A549 (cell line): Measurements from ENCODE around the gene PDSS2. TPM values are rescaled to one million over a fixed set of nuclear protein-coding genes. Genes with fewer than 3 reads are reported as not detected.
A peak's percentile ranks its signal among the peaks of the same experiment; 100 is the strongest.

Experiments
- ATAC-seq, 2 experiments: fragments of 200-7000 bp in 1 of 2; fragments of >200 bp in 1 of 2; cut with Nextera tagmentation in 1 of 2; cut with Tn5 transposase in 1 of 2; 3 replicates each; pipeline versions ENCODE4 v1.8.0 to v1.9.1; 2018 to 2020; ENCODE audit warnings: mild to moderate bottlenecking in 1 of 2, moderate library complexity in 1 of 2
- CTCF ChIA-PET: fragments of 300-600 bp; sonication (Branson Sonifier 250); formaldehyde crosslinking; extraction: SDS; loops from one replicate; lab custom pipeline; 2021; ENCODE audit warnings: antibody characterized with exemption, inconsistent platforms; lab: Yijun Ruan, JAX
- POLR2A ChIA-PET: fragments of 350-600 bp; formaldehyde crosslinking; extraction: SDS; loops from one replicate; lab custom pipeline; 2021; ENCODE audit warnings: antibody characterized with exemption, inconsistent platforms; lab: Yijun Ruan, JAX
- DNase-seq, 2 experiments: peaks; one replicate each; pipeline versions ENCODE4 v3.0.0 to v3.0.0-alpha.2; 2011 to 2016; ENCODE audit warnings: low read depth in 1 of 2, low spot score in 1 of 2
- FAIRE-seq: peaks from 2 replicates; lab custom pipeline; 2011; peaks lifted over from hg19 to GRCh38; lab: Jason Lieb, UNC
- H3K27ac ChIP-seq, 2 experiments: fragments of >200 bp; sonication (Bioruptor Twin); formaldehyde crosslinking; 3 replicates each; pipeline ENCODE4 v1.5.1; 2016 to 2017
- H3K4me1 ChIP-seq: fragments of >200 bp; sonication (Bioruptor Twin); formaldehyde crosslinking; 3 replicates; pipeline ENCODE4 v1.6.1; 2016
- H3K4me2 ChIP-seq: fragments of >200 bp; sonication (Bioruptor Twin); formaldehyde crosslinking; 3 replicates; pipeline ENCODE4 v1.6.1; 2016
- H3K4me3 ChIP-seq: fragments of >200 bp; sonication (Bioruptor Twin); formaldehyde crosslinking; 3 replicates; pipeline ENCODE4 v1.5.1; 2016
- H3K9me3 ChIP-seq: fragments of >200 bp; sonication (Bioruptor Twin); formaldehyde crosslinking; 3 replicates; pipeline ENCODE4 v1.6.1; 2016
- BHLHE40 ChIP-seq: IDR thresholded peaks from 2 replicates; pipeline ENCODE4 v1.6.1; 2012; ENCODE audit warnings: low read depth, low read length, inconsistent platforms
- CBX8 ChIP-seq: fragments of 200-600 bp; sonication (generic); IDR thresholded peaks from 2 replicates; pipeline ENCODE4 v1.6.1; 2016
- CHD2 ChIP-seq: fragments of 150-350 bp; IDR thresholded peaks from 2 replicates; pipeline ENCODE4 v1.6.1; 2014; ENCODE audit warnings: low read length; ENCODE audit not compliant: partially characterized antibody
- CHD4 ChIP-seq: fragments of 200-600 bp; sonication (generic); IDR thresholded peaks from 2 replicates; pipeline ENCODE4 v1.6.1; 2016; ENCODE audit warnings: antibody characterized with exemption, mild to moderate bottlenecking, borderline replicate concordance
- FOSL2 ChIP-seq, 2 experiments: fragments of 450-650 bp in 1 of 2; fragments of >200 bp in 1 of 2; sonication (Bioruptor Twin) in 1 of 2; formaldehyde crosslinking; IDR thresholded peaks; 2 replicates each; pipeline versions ENCODE4 v1.5.0 to v1.6.1; 2016 to 2020; ENCODE audit warnings: mild to moderate bottlenecking in 1 of 2, moderate library complexity in 1 of 2
- GATA3 ChIP-seq: IDR thresholded peaks from 2 replicates; pipeline ENCODE4 v1.6.1; 2012; ENCODE audit warnings: borderline replicate concordance
- HOXA7 ChIP-seq: fragments of 250-450 bp; sonication (Bioruptor Pico); IDR thresholded peaks from 2 replicates; pipeline ENCODE4 v1.5.0; 2020; ENCODE audit warnings: mild to moderate bottlenecking, moderate library complexity
- JUN ChIP-seq, 2 experiments: fragments of >200 bp; sonication (Bioruptor Twin); formaldehyde crosslinking; IDR thresholded peaks; 2 replicates in 1 of 2; 3 replicates in 1 of 2; pipeline ENCODE4 v1.6.1; 2016 to 2017
- JUNB ChIP-seq: fragments of >200 bp; sonication (Bioruptor Twin); formaldehyde crosslinking; IDR thresholded peaks from 2 replicates; pipeline ENCODE4 v1.6.1; 2016
- KDM1A ChIP-seq: fragments of 200-600 bp; sonication (generic); IDR thresholded peaks from 2 replicates; pipeline ENCODE4 v1.6.1; 2016; ENCODE audit warnings: low read depth, mild to moderate bottlenecking
- KDM5A ChIP-seq: fragments of 200-600 bp; sonication (generic); IDR thresholded peaks from 2 replicates; pipeline ENCODE4 v1.6.1; 2016; ENCODE audit warnings: antibody characterized with exemption, mild to moderate bottlenecking
- MAZ ChIP-seq: fragments of 150-350 bp; IDR thresholded peaks from 2 replicates; pipeline ENCODE4 v1.6.1; 2014; ENCODE audit warnings: antibody characterized with exemption, low read depth, low read length, borderline replicate concordance
- NFE2L2 ChIP-seq: fragments of 150-350 bp; conservative IDR thresholded peaks from 2 replicates; pipeline ENCODE4 v1.6.1; 2014; ENCODE audit warnings: low read length
- NR3C1 ChIP-seq: fragments of >200 bp; sonication (Bioruptor Twin); formaldehyde crosslinking; IDR thresholded peaks from 3 replicates; pipeline ENCODE4 v1.6.1; 2017
- RFX5 ChIP-seq: fragments of 450-650 bp; IDR thresholded peaks from 2 replicates; pipeline ENCODE4 v1.7.1; 2014; ENCODE audit warnings: antibody characterized with exemption, mild to moderate bottlenecking, moderate library complexity
- TP53 ChIP-seq: fragments of 250-450 bp; sonication (Bioruptor Pico); IDR thresholded peaks from 2 replicates; pipeline ENCODE4 v1.5.0; 2021; ENCODE audit warnings: mild to moderate bottlenecking, moderate library complexity
- ZNF302 ChIP-seq: fragments of 250-450 bp; sonication (Bioruptor Pico); IDR thresholded peaks from 2 replicates; pipeline ENCODE4 v1.9.0; 2021; ENCODE audit warnings: inconsistent platforms, mild to moderate bottlenecking, moderate library complexity
- ZSCAN20 ChIP-seq: fragments of 250-450 bp; sonication (Bioruptor Pico); IDR thresholded peaks from 2 replicates; pipeline ENCODE4 v1.8.0; 2022; ENCODE audit warnings: mild to moderate bottlenecking, moderate library complexity
- WGBS: methylation state at CpG from one replicate; pipeline ENCODE4 v1.1.6; 2017; ENCODE audit errors: missing lambda C conversion rate; 5-methylcytosine and 5-hydroxymethylcytosine counted together
- polyA plus RNA-seq, 4 experiments: library from polyadenylated mRNA; depleted of rRNA in 3 of 4; stranded (reverse); fragments of >200 nt; fragmentation: RNase III in 1 of 4; extraction: RNeasy Plus Mini Kit Qiagen cat#74134 plus additional on column Dnase treatment in 1 of 4; gene quantifications; 2 replicates in 3 of 4; 3 replicates in 1 of 4; pipeline ENCODE4 v1.2.3, GENCODE V29; 2011 to 2017
- TF ChIP-seq, protein P1 (sequence below): fragments of 250-450 bp; sonication (Bioruptor Pico); IDR thresholded peaks from 2 replicates; pipeline ENCODE4 v1.5.0; 2020; ENCODE audit warnings: low read depth, mild to moderate bottlenecking, moderate library complexity
- TF ChIP-seq, protein P2 (sequence below): IDR thresholded peaks from 2 replicates; pipeline ENCODE4 v1.6.1; 2012
- TF ChIP-seq, protein P3 (sequence below): fragments of 250-450 bp; sonication (Bioruptor Pico); IDR thresholded peaks from 2 replicates; pipeline ENCODE4 v1.5.0; 2021; ENCODE audit warnings: mild to moderate bottlenecking, moderate library complexity, borderline replicate concordance
- TF ChIP-seq, protein P4 (sequence below): IDR thresholded peaks from 2 replicates; pipeline ENCODE4 v1.6.1; 2012; ENCODE audit warnings: low read depth, borderline replicate concordance
- TF ChIP-seq, protein P5 (sequence below): fragments of 200-600 bp; sonication (generic); IDR thresholded peaks from 2 replicates; pipeline ENCODE4 v1.6.1; 2016; ENCODE audit warnings: antibody characterized with exemption, mild to moderate bottlenecking, moderate library complexity

Gene PDSS2
- polyA plus RNA-seq, 2 of the 4 experiments (the other 2 are of a cell fraction), result 7.2 to 17.3 TPM

DNA sequence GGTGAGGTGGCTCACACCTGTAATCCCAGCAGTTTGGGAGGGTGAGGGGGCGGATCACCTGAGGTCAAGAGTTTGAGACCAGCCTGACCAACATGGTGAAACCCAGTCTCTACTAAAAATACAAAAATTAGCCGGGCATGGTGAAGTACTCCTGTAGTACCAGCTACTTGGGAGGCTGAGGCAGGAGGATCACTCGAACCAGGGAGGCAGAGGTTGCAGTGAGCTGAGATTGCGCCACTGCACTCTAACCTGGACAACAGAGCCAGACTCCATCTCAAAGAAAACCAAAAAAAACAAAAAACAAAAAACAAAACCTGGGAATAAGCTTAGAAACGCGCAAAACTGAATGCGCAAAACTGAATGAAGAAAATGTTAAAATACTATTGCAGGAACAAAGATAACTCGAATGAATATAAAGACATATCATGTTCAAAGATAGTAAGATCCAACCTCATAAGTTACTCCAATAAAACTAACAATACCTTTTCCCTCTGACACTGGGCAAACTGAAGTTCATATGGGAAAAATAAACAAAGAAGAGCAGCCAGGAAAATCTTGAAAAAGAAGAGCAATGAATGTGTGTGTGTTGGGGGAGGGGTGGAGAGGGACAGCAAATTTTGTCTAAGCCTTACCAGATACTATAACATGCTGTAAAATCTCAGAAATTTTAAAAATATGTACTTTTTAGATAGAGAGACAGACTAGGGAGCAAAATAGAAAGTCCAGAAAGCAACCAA is 243.0 kb downstream of the PDSS2 start:
- 86% methylated on average over 8 of the region's 8 CpGs for WGBS
- Histone ChIP-seq H3K4me2 (0 out of 3 replicates have a peak overlapping the region, but pooled peaks have one; percentile 19), H3K4me3 (no peak overlapping the region), H3K9me3 (no peaks in the 10 kb centered on the region), H3K4me1 (peaks cover 16% of the 10 kb centered on the region; the same call in 2 of the 3 replicates), H3K27ac (no peak overlapping the region)
- peak in 1 of 2 experiments; percentile 4 for DNase-seq
- ChIA-PET POLR2A (no interaction called here), CTCF (no interaction called here)
- no peak for FAIRE-seq
- no peak for TF ChIP-seq KDM5A
- TF ChIP-seq ZSCAN20 (CRISPR knock-in tag), result no peak
- TF ChIP-seq, protein P1, sequence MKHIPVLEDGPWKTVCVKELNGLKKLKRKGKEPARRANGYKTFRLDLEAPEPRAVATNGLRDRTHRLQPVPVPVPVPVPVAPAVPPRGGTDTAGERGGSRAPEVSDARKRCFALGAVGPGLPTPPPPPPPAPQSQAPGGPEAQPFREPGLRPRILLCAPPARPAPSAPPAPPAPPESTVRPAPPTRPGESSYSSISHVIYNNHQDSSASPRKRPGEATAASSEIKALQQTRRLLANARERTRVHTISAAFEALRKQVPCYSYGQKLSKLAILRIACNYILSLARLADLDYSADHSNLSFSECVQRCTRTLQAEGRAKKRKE (CRISPR knock-in tag), result no peak
- TF ChIP-seq, protein P2, sequence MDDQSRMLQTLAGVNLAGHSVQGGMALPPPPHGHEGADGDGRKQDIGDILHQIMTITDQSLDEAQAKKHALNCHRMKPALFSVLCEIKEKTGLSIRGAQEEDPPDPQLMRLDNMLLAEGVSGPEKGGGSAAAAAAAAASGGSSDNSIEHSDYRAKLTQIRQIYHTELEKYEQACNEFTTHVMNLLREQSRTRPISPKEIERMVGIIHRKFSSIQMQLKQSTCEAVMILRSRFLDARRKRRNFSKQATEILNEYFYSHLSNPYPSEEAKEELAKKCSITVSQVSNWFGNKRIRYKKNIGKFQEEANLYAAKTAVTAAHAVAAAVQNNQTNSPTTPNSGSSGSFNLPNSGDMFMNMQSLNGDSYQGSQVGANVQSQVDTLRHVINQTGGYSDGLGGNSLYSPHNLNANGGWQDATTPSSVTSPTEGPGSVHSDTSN, result no peak
- TF ChIP-seq, protein P3, sequence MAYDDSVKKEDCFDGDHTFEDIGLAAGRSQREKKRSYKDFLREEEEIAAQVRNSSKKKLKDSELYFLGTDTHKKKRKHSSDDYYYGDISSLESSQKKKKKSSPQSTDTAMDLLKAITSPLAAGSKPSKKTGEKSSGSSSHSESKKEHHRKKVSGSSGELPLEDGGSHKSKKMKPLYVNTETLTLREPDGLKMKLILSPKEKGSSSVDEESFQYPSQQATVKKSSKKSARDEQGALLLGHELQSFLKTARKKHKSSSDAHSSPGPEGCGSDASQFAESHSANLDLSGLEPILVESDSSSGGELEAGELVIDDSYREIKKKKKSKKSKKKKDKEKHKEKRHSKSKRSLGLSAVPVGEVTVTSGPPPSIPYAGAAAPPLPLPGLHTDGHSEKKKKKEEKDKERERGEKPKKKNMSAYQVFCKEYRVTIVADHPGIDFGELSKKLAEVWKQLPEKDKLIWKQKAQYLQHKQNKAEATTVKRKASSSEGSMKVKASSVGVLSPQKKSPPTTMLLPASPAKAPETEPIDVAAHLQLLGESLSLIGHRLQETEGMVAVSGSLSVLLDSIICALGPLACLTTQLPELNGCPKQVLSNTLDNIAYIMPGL (CRISPR knock-in tag), result no peak
- no peak for TF ChIP-seq MAZ
- TF ChIP-seq GATA3, result no peak
- no peak for TF ChIP-seq NFE2L2
- no peak for TF ChIP-seq NR3C1
- TF ChIP-seq RFX5, result no peak
- ATAC-seq, result no peak

DNA sequence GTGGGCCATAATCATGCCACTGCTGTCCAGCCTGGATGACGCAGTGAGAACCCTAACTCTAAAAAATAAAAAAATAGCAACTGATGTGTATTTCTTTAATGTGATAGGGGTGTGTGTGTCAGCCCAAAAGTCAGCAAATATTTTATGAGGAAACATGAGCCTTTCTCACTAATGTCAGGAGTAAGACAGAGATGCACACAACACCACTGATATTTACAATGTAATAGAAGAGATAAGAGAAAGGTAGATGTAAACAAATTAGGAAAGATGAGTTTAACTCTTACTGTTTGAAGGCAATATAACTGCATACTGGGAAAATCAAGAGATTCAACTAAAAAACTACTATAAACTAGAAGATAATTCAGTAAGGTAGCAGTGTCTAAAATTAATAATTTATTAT is 244.0 kb downstream of the PDSS2 start:
- DNase-seq (no peak), ATAC-seq (no peak), FAIRE-seq (no peak)
- POLR2A ChIA-PET, result no interaction called here
- no peak for TF ChIP-seq CBX8
- TF ChIP-seq, protein P4, sequence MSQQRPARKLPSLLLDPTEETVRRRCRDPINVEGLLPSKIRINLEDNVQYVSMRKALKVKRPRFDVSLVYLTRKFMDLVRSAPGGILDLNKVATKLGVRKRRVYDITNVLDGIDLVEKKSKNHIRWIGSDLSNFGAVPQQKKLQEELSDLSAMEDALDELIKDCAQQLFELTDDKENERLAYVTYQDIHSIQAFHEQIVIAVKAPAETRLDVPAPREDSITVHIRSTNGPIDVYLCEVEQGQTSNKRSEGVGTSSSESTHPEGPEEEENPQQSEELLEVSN, result no peak
- no peak for TF ChIP-seq ZNF302 (CRISPR knock-in tag)
- no peak for TF ChIP-seq ZSCAN20 (CRISPR knock-in tag)
- no peak for TF ChIP-seq JUNB
- no peak for TF ChIP-seq KDM1A
- no peak for TF ChIP-seq BHLHE40
- TF ChIP-seq, protein P1 (CRISPR knock-in tag), result no peak
- no peak for TF ChIP-seq CHD2
- CTCF ChIA-PET, result no interaction called here
- Histone ChIP-seq H3K4me3 (no peak overlapping the region), H3K4me1 (peaks cover 16% of the 10 kb centered on the region; the same call in 2 of the 3 replicates), H3K27ac (no peak overlapping the region), H3K9me3 (no peaks in the 10 kb centered on the region), H3K4me2 (no peak overlapping the region)
- WGBS, result 93% methylated on average over 1 of the region's 1 CpG

DNA sequence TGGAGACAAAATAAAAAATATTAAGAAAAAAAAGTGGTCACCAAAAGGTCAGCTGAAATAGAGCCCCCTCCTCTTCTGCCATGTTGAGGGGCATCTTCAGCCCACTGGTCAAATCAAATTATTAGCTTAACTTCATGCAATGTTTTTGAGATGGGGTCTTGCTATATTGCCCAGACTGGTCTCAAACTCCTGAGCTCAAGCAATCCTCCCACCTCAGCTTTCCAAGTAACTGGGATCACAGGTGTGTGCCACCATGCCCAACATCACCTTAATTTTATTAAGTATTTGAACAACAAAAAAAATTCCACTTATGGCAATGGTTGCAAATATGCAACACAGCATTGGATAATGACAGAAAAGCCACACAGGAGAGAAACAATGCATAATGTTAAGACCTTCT is 244.7 kb downstream of the PDSS2 start:
- Histone ChIP-seq H3K9me3 (no peaks in the 10 kb centered on the region), H3K4me2 (no peak overlapping the region), H3K4me3 (no peak overlapping the region), H3K27ac (no peak overlapping the region), H3K4me1 (peaks cover 16% of the 10 kb centered on the region; the same call in 2 of the 3 replicates)
- ChIA-PET CTCF (no interaction called here), POLR2A (no interaction called here)
- no peak for FAIRE-seq
- no peak for ATAC-seq
- no peak for DNase-seq
- TF ChIP-seq, protein P4, result no peak
- TF ChIP-seq JUN (IDR thresholded peaks at IDR 0.05), result no peak
- TF ChIP-seq KDM5A, result no peak
- no peak for TF ChIP-seq HOXA7
- TF ChIP-seq CHD4, result no peak
- no peak for TF ChIP-seq FOSL2 (IDR thresholded peaks at IDR 0.05)
- no peak for TF ChIP-seq FOSL2 (CRISPR knock-in tag; IDR thresholded peaks at IDR 0.05)
- TF ChIP-seq TP53, result no peak
- no peak for TF ChIP-seq MAZ
- TF ChIP-seq, protein P5, sequence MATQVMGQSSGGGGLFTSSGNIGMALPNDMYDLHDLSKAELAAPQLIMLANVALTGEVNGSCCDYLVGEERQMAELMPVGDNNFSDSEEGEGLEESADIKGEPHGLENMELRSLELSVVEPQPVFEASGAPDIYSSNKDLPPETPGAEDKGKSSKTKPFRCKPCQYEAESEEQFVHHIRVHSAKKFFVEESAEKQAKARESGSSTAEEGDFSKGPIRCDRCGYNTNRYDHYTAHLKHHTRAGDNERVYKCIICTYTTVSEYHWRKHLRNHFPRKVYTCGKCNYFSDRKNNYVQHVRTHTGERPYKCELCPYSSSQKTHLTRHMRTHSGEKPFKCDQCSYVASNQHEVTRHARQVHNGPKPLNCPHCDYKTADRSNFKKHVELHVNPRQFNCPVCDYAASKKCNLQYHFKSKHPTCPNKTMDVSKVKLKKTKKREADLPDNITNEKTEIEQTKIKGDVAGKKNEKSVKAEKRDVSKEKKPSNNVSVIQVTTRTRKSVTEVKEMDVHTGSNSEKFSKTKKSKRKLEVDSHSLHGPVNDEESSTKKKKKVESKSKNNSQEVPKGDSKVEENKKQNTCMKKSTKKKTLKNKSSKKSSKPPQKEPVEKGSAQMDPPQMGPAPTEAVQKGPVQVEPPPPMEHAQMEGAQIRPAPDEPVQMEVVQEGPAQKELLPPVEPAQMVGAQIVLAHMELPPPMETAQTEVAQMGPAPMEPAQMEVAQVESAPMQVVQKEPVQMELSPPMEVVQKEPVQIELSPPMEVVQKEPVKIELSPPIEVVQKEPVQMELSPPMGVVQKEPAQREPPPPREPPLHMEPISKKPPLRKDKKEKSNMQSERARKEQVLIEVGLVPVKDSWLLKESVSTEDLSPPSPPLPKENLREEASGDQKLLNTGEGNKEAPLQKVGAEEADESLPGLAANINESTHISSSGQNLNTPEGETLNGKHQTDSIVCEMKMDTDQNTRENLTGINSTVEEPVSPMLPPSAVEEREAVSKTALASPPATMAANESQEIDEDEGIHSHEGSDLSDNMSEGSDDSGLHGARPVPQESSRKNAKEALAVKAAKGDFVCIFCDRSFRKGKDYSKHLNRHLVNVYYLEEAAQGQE, result no peak
